PC-3 (cell line): ENCODE results near the gene AFF4. TPM values are rescaled to one million over a fixed set of nuclear protein-coding genes. Genes with fewer than 3 reads are reported as not detected.

Experiments
- ATAC-seq: fragments of 200-7000 bp; cut with Tn5 transposase; 2 replicates; pipeline ENCODE4 v1.9.1; 2020; ENCODE audit warnings: mild to moderate bottlenecking, moderate library complexity
- BruUV-seq: library from RNA; stranded (reverse); fragments of 400-500 nt; replicated peaks from 2 replicates; lab custom pipeline; 2021; lab: Mats Ljungman, UMichigan
- CTCF ChIA-PET: fragments of 300-600 bp; sonication (Branson Sonifier 250); formaldehyde crosslinking; loops from one replicate; lab custom pipeline; 2022; ENCODE audit warnings: antibody characterized with exemption; lab: Charles Lee
- POLR2A ChIA-PET: fragments of 300-600 bp; sonication (Branson Sonifier 250); formaldehyde crosslinking; loops from one replicate; lab custom pipeline; 2022; ENCODE audit warnings: antibody characterized with exemption; ENCODE audit not compliant: unreplicated experiment; lab: Charles Lee
- DNase-seq: peaks from one replicate; pipeline ENCODE4 v3.0.0-alpha.2; 2015
- H2AFZ ChIP-seq: fragments of 300-600 bp; sonication (generic); 2 replicates; pipeline ENCODE4 v1.6.0; 2016; ENCODE audit warnings: antibody characterized with exemption, low read length
- H3F3A ChIP-seq: fragments of 300-600 bp; sonication (generic); one replicate; pipeline ENCODE4 v1.6.0; 2017; ENCODE audit warnings: antibody characterized with exemption, low read length, control low read depth, mild to moderate bottlenecking; ENCODE audit not compliant: unreplicated experiment
- H3K27ac ChIP-seq: fragments of 300-600 bp; sonication (generic); 2 replicates; pipeline ENCODE4 v1.5.1; 2016; ENCODE audit warnings: mild to moderate bottlenecking, low read length
- H3K27me3 ChIP-seq: fragments of 300-600 bp; sonication (generic); 2 replicates; pipeline ENCODE4 v1.6.1; 2016; ENCODE audit warnings: low read length, mixed read lengths
- H3K36me3 ChIP-seq: fragments of 300-600 bp; sonication (generic); 2 replicates; pipeline ENCODE4 v1.6.1; 2016; ENCODE audit warnings: low read depth, mixed run types, low read length, mixed read lengths
- H3K4me1 ChIP-seq: fragments of 300-600 bp; sonication (generic); 2 replicates; pipeline ENCODE4 v1.5.1; 2016; ENCODE audit warnings: low read length; ENCODE audit not compliant: insufficient read depth
- H3K4me2 ChIP-seq: fragments of 300-600 bp; sonication (generic); 2 replicates; pipeline ENCODE4 v1.6.0; 2016; ENCODE audit warnings: low read length
- H3K4me3 ChIP-seq: fragments of 300-600 bp; sonication (generic); 2 replicates; pipeline ENCODE4 v1.5.1; 2016; ENCODE audit warnings: mild to moderate bottlenecking, low read length, mixed read lengths
- H3K79me2 ChIP-seq: fragments of 300-600 bp; sonication (generic); 2 replicates; pipeline ENCODE4 v1.6.1; 2017; ENCODE audit warnings: low read length, mixed read lengths
- H3K9ac ChIP-seq: fragments of 300-600 bp; sonication (generic); 2 replicates; pipeline ENCODE4 v1.6.0; 2016; ENCODE audit warnings: mild to moderate bottlenecking, low read length
- H3K9me2 ChIP-seq: fragments of 300-600 bp; sonication (generic); replicated peaks from 2 replicates; pipeline ENCODE4 v1.6.1; 2016; ENCODE audit warnings: mixed run types, low read length, mixed read lengths
- H3K9me3 ChIP-seq: fragments of 300-600 bp; sonication (generic); 2 replicates; pipeline ENCODE4 v1.6.1; 2016; ENCODE audit warnings: low read length, mixed read lengths
- H4K20me1 ChIP-seq: fragments of 300-600 bp; sonication (generic); 2 replicates; pipeline ENCODE4 v1.6.1; 2016; ENCODE audit warnings: low read length, mixed read lengths
- EZH2 ChIP-seq: fragments of 300-600 bp; sonication (generic); IDR thresholded peaks from one replicate; pipeline ENCODE4 v1.6.1; 2017; ENCODE audit warnings: antibody characterized with exemption, mild to moderate bottlenecking, low read length; ENCODE audit not compliant: unreplicated experiment
- EZH2phosphoT487 ChIP-seq: fragments of 300-600 bp; sonication (generic); IDR thresholded peaks from 2 replicates; pipeline ENCODE4 v1.6.1; 2018; ENCODE audit warnings: mild to moderate bottlenecking, antibody characterized with exemption, low read length, borderline replicate concordance
- intact Hi-C: fragments of 100-400 bp; cut with micrococcal nuclease; formaldehyde crosslinking; loops from 2 replicates; pipeline ENCODE4 v1.9.0; 2023
- total RNA-seq: library from RNA; depleted of rRNA; stranded (reverse); fragments of >200 nt; gene quantifications from 2 replicates; pipeline ENCODE4 v1.2.3, GENCODE V29; 2014
- TF ChIP-seq, protein P1 (sequence below): fragments of 300-600 bp; sonication (generic); conservative IDR thresholded peaks from 2 replicates; pipeline ENCODE4 v1.5.1; 2017; ENCODE audit warnings: antibody characterized with exemption, low read depth, mild to moderate bottlenecking, low read length

AFF4 gene
- total RNA-seq, 1 experiment from 2014 or later, result 23.5 TPM

DNA sequence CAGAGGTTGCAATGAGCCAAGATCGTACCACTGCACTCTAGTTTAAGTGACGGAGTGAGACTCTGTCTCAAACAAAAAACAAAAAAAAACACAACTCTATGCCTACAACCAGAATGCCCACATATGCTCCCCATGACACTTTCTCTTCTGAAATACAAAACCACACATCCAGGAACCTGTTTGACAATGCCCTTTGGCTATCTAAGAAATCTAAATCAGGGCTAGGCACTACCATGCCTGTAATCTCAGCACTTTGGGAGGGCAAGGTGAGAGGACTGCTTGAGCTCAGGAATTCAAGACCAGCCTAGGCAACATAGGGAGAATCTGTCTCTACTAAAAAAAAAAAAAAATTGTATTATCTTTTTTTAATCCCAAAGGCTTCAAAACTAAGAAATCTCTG, 10.6 kb downstream of the AFF4 start:
- H3K79me2 ChIP-seq, result peaks cover 91% of the 10 kb centered on the region
- H3K4me1 ChIP-seq, result no peaks in the 10 kb centered on the region
- no peak overlapping the region for H3K9ac ChIP-seq
- H3K27me3 ChIP-seq, result no peaks in the 10 kb centered on the region
- H2AFZ ChIP-seq, result no peak overlapping the region
- no peak for TF ChIP-seq EZH2
- TF ChIP-seq, protein P1, sequence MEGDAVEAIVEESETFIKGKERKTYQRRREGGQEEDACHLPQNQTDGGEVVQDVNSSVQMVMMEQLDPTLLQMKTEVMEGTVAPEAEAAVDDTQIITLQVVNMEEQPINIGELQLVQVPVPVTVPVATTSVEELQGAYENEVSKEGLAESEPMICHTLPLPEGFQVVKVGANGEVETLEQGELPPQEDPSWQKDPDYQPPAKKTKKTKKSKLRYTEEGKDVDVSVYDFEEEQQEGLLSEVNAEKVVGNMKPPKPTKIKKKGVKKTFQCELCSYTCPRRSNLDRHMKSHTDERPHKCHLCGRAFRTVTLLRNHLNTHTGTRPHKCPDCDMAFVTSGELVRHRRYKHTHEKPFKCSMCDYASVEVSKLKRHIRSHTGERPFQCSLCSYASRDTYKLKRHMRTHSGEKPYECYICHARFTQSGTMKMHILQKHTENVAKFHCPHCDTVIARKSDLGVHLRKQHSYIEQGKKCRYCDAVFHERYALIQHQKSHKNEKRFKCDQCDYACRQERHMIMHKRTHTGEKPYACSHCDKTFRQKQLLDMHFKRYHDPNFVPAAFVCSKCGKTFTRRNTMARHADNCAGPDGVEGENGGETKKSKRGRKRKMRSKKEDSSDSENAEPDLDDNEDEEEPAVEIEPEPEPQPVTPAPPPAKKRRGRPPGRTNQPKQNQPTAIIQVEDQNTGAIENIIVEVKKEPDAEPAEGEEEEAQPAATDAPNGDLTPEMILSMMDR, result no peak
- no peak for TF ChIP-seq EZH2phosphoT487
- no peaks in the 10 kb centered on the region for H3K9me3 ChIP-seq
- no peak overlapping the region for H3K4me2 ChIP-seq
- intact Hi-C loops, result no loop called here
- BruUV-seq, result no TSS peak
- peaks cover 23% of the 10 kb centered on the region for H4K20me1 ChIP-seq
- no peaks in the 10 kb centered on the region for H3K36me3 ChIP-seq
- ATAC-seq (no peak), DNase-seq (no peak)
- ChIA-PET POLR2A (no interaction called here), CTCF (no interaction called here)
- H3K9me2 ChIP-seq, result no peaks in the 10 kb centered on the region
- H3K27ac ChIP-seq, result no peak overlapping the region
- H3F3A ChIP-seq, result no peaks in the 10 kb centered on the region
- H3K4me3 ChIP-seq, result no peak overlapping the region

DNA sequence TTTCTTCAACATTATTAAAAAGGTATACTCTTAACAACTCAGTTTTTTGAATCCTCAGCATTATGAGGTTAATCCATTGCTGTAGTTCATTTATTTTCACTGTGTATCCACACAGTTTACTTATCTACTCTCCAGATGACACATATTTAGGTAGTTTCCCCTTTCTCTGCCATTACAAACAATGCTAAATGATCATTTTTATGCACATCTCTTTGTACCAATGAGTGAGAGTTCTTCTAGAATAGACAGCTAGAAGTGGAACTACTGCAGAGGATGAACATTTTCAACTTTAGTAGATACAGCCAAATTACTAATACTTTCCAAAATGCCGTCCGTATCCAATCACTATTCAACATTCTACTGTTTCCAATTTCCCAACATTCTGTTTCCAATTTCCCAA, 11.5 kb downstream of the AFF4 start:
- Histone ChIP-seq H3K9me3 (no peaks in the 10 kb centered on the region), H3K27ac (no peak overlapping the region), H3F3A (no peaks in the 10 kb centered on the region), H3K4me1 (no peaks in the 10 kb centered on the region), H2AFZ (no peak overlapping the region), H3K27me3 (no peaks in the 10 kb centered on the region), H3K4me3 (no peak overlapping the region), H3K9ac (no peak overlapping the region), H3K4me2 (no peak overlapping the region), H4K20me1 (peaks cover 23% of the 10 kb centered on the region), H3K9me2 (no peaks in the 10 kb centered on the region), H3K36me3 (no peaks in the 10 kb centered on the region), H3K79me2 (peaks cover 91% of the 10 kb centered on the region)
- TF ChIP-seq, protein P1, result no peak
- TF ChIP-seq EZH2 (no peak), EZH2phosphoT487 (no peak)
- CTCF ChIA-PET, result no interaction called here
- no TSS peak for BruUV-seq
- POLR2A ChIA-PET, result no interaction called here
- intact Hi-C loops, result no loop called here
- DNase-seq, result no peak
- ATAC-seq, result no peak

DNA sequence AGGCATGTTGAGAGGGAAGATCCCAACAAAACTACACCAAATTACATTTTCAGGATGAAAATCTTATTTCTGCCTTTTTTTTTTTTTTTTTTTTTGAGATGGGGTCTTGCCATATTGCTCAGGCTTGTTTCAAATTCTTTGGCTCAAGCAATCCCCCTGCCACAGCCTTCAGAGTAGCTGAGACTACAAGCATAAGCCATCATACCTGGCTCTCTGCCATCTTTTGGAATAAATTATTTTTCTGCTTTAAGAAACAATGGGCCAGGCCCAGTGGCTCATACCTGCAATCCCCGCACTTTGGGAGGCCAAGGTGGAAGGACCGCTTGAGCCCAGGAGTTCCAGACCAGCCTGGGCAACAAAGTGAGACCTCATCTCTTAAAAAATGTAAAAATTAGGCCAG, 14.3 kb downstream of the AFF4 start:
- intact Hi-C loops, result no loop called here
- POLR2A ChIA-PET, result no interaction called here
- no peaks in the 10 kb centered on the region for H3K36me3 ChIP-seq
- DNase-seq, result no peak
- peaks cover 28% of the 10 kb centered on the region for H4K20me1 ChIP-seq
- H3K79me2 ChIP-seq, result peaks cover 89% of the 10 kb centered on the region
- no peak for ATAC-seq
- no peak overlapping the region for H3K4me2 ChIP-seq
- no peak overlapping the region for H3K27ac ChIP-seq
- H3K9ac ChIP-seq, result no peak overlapping the region
- CTCF ChIA-PET, result no interaction called here
- no peak overlapping the region for H3K4me3 ChIP-seq
- no peak overlapping the region for H2AFZ ChIP-seq
- no peaks in the 10 kb centered on the region for H3F3A ChIP-seq
- TF ChIP-seq, protein P1, result no peak
- TF ChIP-seq EZH2phosphoT487 (no peak), EZH2 (no peak)
- H3K9me2 ChIP-seq, result no peaks in the 10 kb centered on the region
- no peaks in the 10 kb centered on the region for H3K4me1 ChIP-seq
- no TSS peak for BruUV-seq
- no peaks in the 10 kb centered on the region for H3K9me3 ChIP-seq
- no peaks in the 10 kb centered on the region for H3K27me3 ChIP-seq
